Skeletal muscle satellite cell (primary cell): Measurements from ENCODE around the gene ACTR3C. TPM values are rescaled to one million over a fixed set of nuclear protein-coding genes. Genes with fewer than 3 reads are reported as not detected.

Experiments
- H3K27me3 ChIP-seq: 2 replicates; pipeline ENCODE4 v1.7.0; 2013; ENCODE audit warnings: low read length; ENCODE audit not compliant: control insufficient read depth, insufficient read depth
- H3K36me3 ChIP-seq: 2 replicates; pipeline ENCODE4 v1.7.0; 2013; ENCODE audit warnings: mild to moderate bottlenecking, control low read depth, low read length; ENCODE audit not compliant: insufficient read depth
- H3K4me1 ChIP-seq: 2 replicates; pipeline ENCODE4 v1.7.0; 2013; ENCODE audit warnings: low read length; ENCODE audit not compliant: control insufficient read depth, insufficient read depth
- H3K4me2 ChIP-seq: 2 replicates; pipeline ENCODE4 v1.7.0; 2013; ENCODE audit warnings: mild to moderate bottlenecking, low read length
- H3K4me3 ChIP-seq: 2 replicates; pipeline ENCODE4 v1.7.0; 2013; ENCODE audit warnings: low read length
- H3K9ac ChIP-seq: 2 replicates; pipeline ENCODE4 v1.7.0; 2013; ENCODE audit warnings: mild to moderate bottlenecking, low read depth, low read length, moderate library complexity
- H3K9me3 ChIP-seq: replicated peaks from 2 replicates; pipeline ENCODE4 v1.7.0; 2013; ENCODE audit warnings: mild to moderate bottlenecking, control low read depth, low read length
- total RNA-seq: library from RNA; depleted of rRNA; stranded (reverse); fragments of >200 nt; gene quantifications from 2 replicates; pipeline ENCODE4 v1.2.3, GENCODE V29; 2012; rRNA removed

The ACTR3C gene
- total RNA-seq, result not detected in 2 replicates

DNA sequence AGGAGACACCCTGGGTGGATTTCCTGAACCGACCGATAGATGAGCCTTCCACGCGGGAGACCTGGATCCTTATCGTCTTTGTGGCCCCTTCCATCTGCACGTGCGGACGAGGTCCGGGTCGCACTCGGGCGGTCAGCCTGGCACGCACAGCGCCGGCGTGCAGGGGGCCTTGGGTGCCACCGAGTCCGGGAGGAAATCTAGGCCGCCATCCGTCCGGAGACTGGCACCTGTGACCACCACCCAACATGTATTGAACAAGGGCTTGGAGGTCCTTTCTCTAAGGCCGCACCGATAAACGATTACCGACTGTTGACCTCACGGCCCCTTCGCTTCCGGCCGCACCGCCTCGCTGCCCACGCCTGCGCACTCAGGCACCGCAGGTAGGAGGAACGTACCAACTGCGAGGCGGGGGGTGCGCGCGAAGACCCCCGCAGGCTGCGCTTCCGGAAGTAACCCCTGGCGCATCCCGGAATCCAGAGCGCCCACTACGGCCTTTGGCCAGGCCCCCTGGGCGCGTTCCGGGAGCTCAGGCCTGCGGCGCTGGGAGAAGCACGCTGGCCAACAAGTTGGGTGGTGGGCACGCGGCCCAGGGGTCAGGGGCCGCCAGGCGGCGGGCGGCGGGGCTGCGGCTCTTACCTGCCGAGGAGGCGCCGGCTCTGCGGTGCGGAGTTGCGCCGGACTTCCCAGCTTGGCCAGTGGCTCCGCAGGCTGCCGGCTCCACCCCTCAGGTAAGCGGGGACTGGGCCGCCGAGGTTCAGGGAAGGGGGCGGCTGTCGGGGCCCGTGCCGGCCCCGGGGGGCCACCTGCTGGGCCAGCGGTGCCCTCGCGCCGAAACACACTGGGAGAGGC is at the start of gene ACTR3C, which contains the start of gene LRRC61:
ACTR3C (minus strand) TSS at position 713 of the 849 bp plus-strand sequence. CDS start 28,249 bp downstream, outside the sequence.
LRRC61 (plus strand) TSS at position 523 of the 849 bp plus-strand sequence. CDS start 13,507 bp downstream, outside the sequence.
- Histone ChIP-seq H3K9me3 (no peaks in the 10 kb centered on the region), H3K9ac (no peak within 1 kb of the TSS), H3K27me3 (peaks cover 4% of the 10 kb centered on the region), H3K36me3 (no peaks in the 10 kb centered on the region), H3K4me1 (no peaks in the 10 kb centered on the region), H3K4me2 (peak within 1 kb of the TSS; percentile 67), H3K4me3 (no peak within 1 kb of the TSS)

DNA sequence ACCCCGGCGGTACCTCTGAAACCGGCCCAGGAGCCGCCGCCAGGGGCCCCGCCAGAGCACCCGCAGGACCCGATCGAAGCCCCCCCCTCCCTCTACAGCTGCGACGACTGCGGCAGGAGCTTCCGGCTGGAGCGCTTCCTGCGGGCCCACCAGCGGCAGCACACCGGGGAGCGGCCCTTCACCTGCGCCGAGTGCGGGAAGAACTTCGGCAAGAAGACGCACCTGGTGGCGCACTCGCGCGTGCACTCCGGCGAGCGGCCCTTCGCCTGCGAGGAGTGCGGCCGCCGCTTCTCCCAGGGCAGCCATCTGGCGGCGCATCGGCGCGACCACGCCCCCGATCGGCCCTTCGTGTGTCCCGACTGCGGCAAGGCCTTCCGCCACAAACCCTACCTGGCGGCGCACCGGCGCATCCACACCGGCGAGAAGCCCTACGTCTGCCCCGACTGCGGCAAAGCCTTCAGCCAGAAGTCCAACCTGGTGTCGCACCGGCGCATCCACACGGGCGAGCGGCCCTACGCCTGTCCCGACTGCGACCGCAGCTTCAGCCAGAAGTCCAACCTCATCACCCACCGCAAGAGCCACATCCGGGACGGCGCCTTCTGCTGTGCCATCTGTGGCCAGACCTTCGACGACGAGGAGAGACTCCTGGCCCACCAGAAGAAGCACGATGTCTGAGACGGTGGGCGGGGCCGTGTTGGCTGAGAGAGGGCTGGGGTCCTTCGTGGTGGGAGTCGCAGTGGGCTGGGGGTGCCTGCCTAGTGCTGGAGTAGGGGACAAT is 49.1 kb upstream of the ACTR3C start:
- Histone ChIP-seq H3K4me2 (no peak overlapping the region), H3K4me1 (peaks cover 27% of the 10 kb centered on the region), H3K9ac (no peak overlapping the region)

GRCh38 chr7:150371996-150372270 is 48.6 kb upstream of the ACTR3C start:
- H3K36me3 ChIP-seq, result peaks cover 32% of the 10 kb centered on the region
- H3K4me3 ChIP-seq, result no peak overlapping the region

More for the DNA sequence above, 49.1 kb upstream of the ACTR3C start:
- H3K4me3 ChIP-seq, result no peak overlapping the region
- H3K27me3 ChIP-seq, result no peaks in the 10 kb centered on the region
- no peaks in the 10 kb centered on the region for H3K9me3 ChIP-seq
- peaks cover 32% of the 10 kb centered on the region for H3K36me3 ChIP-seq

DNA sequence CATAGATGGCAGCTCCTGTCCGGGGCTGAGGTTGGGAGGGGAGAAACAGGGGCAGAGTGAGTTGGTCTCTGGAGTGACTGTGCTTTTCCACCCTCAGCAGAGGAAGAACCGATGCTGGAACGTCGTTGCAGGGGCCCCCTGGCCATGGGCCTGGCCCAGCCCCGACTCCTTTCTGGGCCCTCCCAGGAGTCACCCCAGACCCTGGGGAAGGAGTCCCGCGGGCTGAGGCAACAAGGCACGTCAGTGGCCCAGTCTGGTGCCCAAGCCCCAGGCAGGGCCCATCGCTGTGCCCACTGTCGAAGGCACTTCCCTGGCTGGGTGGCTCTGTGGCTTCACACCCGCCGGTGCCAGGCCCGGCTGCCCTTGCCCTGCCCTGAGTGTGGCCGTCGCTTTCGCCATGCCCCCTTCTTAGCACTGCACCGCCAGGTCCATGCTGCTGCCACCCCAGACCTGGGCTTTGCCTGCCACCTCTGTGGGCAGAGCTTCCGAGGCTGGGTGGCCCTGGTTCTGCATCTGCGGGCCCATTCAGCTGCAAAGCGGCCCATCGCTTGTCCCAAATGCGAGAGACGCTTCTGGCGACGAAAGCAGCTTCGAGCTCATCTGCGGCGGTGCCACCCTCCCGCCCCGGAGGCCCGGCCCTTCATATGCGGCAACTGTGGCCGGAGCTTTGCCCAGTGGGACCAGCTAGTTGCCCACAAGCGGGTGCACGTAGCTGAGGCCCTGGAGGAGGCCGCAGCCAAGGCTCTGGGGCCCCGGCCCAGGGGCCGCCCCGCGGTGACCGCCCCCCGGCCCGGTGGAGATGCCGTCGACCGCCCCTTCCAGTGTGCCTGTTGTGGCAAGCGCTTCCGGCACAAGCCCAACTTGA is 48.0 kb upstream of the ACTR3C start:
- H3K4me1 ChIP-seq, result peaks cover 26% of the 10 kb centered on the region
- H3K4me2 ChIP-seq, result peak overlapping the region; percentile 93
- H3K36me3 ChIP-seq, result peaks cover 32% of the 10 kb centered on the region
- no peak overlapping the region for H3K4me3 ChIP-seq
- peak overlapping the region; percentile 24 for H3K9ac ChIP-seq
- no peaks in the 10 kb centered on the region for H3K9me3 ChIP-seq
- no peaks in the 10 kb centered on the region for H3K27me3 ChIP-seq

More at GRCh38 chr7:150371996-150372270, 48.6 kb upstream of the ACTR3C start:
- H3K9ac ChIP-seq, result no peak overlapping the region
- peaks cover 26% of the 10 kb centered on the region for H3K4me1 ChIP-seq
- no peaks in the 10 kb centered on the region for H3K27me3 ChIP-seq
- no peak overlapping the region for H3K4me2 ChIP-seq
- H3K9me3 ChIP-seq, result no peaks in the 10 kb centered on the region

GRCh38 chr7:150370612-150371071 is 47.3 kb upstream of the ACTR3C start:
- Histone ChIP-seq H3K36me3 (peaks cover 32% of the 10 kb centered on the region), H3K27me3 (no peaks in the 10 kb centered on the region), H3K4me2 (peak overlapping the region; percentile 93), H3K4me1 (peaks cover 26% of the 10 kb centered on the region), H3K9me3 (no peaks in the 10 kb centered on the region), H3K9ac (peak overlapping the region; percentile 90), H3K4me3 (peak overlapping the region; percentile 95)

- Histone ChIP-seq H3K9ac (peak overlapping the region; percentile 90), H3K9me3 (no peaks in the 10 kb centered on the region), H3K4me1 (peaks cover 26% of the 10 kb centered on the region), H3K36me3 (peaks cover 32% of the 10 kb centered on the region), H3K4me2 (peak overlapping the region; percentile 93), H3K27me3 (no peaks in the 10 kb centered on the region), H3K4me3 (peak overlapping the region; percentile 95)
Observed at GRCh38 chr7:150369748-150370501, 46.6 kb upstream of the ACTR3C start.

DNA sequence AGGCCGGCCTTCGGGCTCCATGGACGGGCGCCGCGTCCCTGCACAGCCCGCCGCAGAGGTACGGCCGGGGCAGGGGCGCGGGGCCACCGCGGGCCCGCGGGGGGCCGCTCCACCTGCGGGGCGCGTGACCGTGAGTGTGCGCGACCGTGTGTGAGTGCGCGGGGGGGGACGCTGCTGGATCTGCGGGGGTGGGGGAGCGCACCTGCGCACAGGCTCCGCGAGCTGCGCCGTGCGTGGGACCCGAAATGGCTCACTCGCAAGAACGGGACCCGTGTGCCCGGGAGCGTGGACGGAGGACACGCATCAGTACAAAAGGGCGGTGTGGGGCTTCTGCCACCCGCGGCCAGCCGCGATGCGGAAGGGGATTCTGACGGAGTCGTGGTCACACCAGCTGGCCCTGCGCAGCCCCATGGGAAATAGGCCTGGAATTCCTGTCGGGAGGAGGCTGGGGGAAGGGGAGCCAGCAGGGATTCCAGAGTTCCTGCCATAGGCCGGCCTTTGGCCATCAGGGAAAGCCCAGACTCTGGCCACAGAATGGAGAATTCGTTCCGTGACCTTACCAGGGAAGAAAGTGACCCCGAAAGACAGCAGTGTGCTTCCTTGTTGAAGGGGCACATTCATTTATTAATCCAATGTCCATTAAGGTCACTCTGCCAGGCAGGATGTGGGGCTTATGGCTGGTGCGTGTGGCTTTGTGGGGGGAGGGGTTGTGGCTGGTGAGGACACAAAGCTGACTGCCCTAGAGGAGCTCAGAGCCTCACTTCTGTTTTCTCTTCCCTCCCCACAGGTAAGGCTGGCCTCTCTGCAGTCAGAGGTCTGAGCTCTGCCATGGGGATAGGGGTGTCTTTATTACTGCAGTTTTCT is 45.8 kb upstream of the ACTR3C start:
- Histone ChIP-seq H3K36me3 (peaks cover 27% of the 10 kb centered on the region), H3K9ac (peak overlapping the region; percentile 90), H3K27me3 (no peaks in the 10 kb centered on the region), H3K4me2 (peak overlapping the region; percentile 93), H3K4me1 (peaks cover 26% of the 10 kb centered on the region), H3K4me3 (peak overlapping the region; percentile 95), H3K9me3 (no peaks in the 10 kb centered on the region)

- peak within 1 kb of the TSS; percentile 93 for H3K4me2 ChIP-seq
- H3K9ac ChIP-seq, result peak within 1 kb of the TSS; percentile 90
- H3K9me3 ChIP-seq, result no peaks in the 10 kb centered on the region
- peaks cover 20% of the 10 kb centered on the region for H3K36me3 ChIP-seq
- peak within 1 kb of the TSS; percentile 95 for H3K4me3 ChIP-seq
- H3K27me3 ChIP-seq, result no peaks in the 10 kb centered on the region
- H3K4me1 ChIP-seq, result peaks cover 26% of the 10 kb centered on the region
Observed at GRCh38 chr7:150368096-150368883, 44.9 kb upstream of the ACTR3C start, which contains the start of gene REPIN1. REPIN1 (plus strand) TSS chr7:150368822; CDS start chr7:150369712, 890 bp downstream.

- Histone ChIP-seq H3K9ac (peak overlapping the region; percentile 90), H3K36me3 (peaks cover 14% of the 10 kb centered on the region), H3K4me2 (peak overlapping the region; percentile 93)
Observed at GRCh38 chr7:150367677-150368095, 44.3 kb upstream of the ACTR3C start.

More at GRCh38 chr7:150367677-150368095, 44.3 kb upstream of the ACTR3C start:
- H3K4me3 ChIP-seq, result peak overlapping the region; percentile 95
- peaks cover 5% of the 10 kb centered on the region for H3K27me3 ChIP-seq
- H3K9me3 ChIP-seq, result no peaks in the 10 kb centered on the region
- peaks cover 26% of the 10 kb centered on the region for H3K4me1 ChIP-seq
